ENCODE results near the gene CFAP45.

- TF ChIP-seq, protein P1, sequence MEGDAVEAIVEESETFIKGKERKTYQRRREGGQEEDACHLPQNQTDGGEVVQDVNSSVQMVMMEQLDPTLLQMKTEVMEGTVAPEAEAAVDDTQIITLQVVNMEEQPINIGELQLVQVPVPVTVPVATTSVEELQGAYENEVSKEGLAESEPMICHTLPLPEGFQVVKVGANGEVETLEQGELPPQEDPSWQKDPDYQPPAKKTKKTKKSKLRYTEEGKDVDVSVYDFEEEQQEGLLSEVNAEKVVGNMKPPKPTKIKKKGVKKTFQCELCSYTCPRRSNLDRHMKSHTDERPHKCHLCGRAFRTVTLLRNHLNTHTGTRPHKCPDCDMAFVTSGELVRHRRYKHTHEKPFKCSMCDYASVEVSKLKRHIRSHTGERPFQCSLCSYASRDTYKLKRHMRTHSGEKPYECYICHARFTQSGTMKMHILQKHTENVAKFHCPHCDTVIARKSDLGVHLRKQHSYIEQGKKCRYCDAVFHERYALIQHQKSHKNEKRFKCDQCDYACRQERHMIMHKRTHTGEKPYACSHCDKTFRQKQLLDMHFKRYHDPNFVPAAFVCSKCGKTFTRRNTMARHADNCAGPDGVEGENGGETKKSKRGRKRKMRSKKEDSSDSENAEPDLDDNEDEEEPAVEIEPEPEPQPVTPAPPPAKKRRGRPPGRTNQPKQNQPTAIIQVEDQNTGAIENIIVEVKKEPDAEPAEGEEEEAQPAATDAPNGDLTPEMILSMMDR (IDR thresholded peaks at IDR 0.05): no peak
- no peak for TF ChIP-seq POLR2A (IDR thresholded peaks at IDR 0.05)
Observed at GRCh38 chr1:159921700-159922504, 21.9 kb upstream of the CFAP45 start.

Measured in thyroid gland (tissue), 4 donors.